HCT116 (cell line): ENCODE data around the gene CCM2L. TPM values are rescaled to one million over a fixed set of nuclear protein-coding genes. Genes with fewer than 3 reads are reported as not detected.

ENCODE experiments used
- ATAC-seq: fragments of 200-7000 bp; cut with Tn5 transposase; 2 replicates; pipeline ENCODE4 v1.9.1; 2020; ENCODE audit warnings: mild to moderate bottlenecking, moderate library complexity
- BruUV-seq: library from RNA; stranded (reverse); fragments of 400-500 nt; replicated peaks from 2 replicates; lab custom pipeline; 2021; lab: Mats Ljungman, UMichigan
- CTCF ChIA-PET: fragments of 300-600 bp; sonication (Branson Sonifier 250); formaldehyde crosslinking; loops from one replicate; lab custom pipeline; 2021; ENCODE audit warnings: antibody characterized with exemption; lab: Charles Lee
- POLR2A ChIA-PET: fragments of 300-600, 350-600 bp; sonication (Branson Sonifier 250); formaldehyde crosslinking; loops from one replicate; lab custom pipeline; 2021; ENCODE audit warnings: antibody characterized with exemption; lab: Charles Lee
- RAD21 ChIA-PET, 2 experiments: fragments of 300-600 bp; sonication (Branson Sonifier 250); formaldehyde crosslinking; loops; one replicate each; lab custom pipeline; 2023; ENCODE audit warnings: low total read pairs in 2 of 2; ENCODE audit not compliant: uncharacterized antibody in 2 of 2, unreplicated experiment in 2 of 2, low non-redundant PET in 1 of 2; lab: Charles Lee
- DNase-seq: peaks from one replicate; pipeline ENCODE4 v3.0.0-alpha.2; 2010; ENCODE audit warnings: low read depth, low spot score
- H2AFZ ChIP-seq: fragments of 200-600 bp; shearing (Covaris generic), sonication (generic); 2 replicates; pipeline ENCODE4 v1.6.1; 2017; ENCODE audit warnings: low read depth, mixed run types, mixed read lengths, antibody characterized with exemption, low read length; ENCODE audit not compliant: poor library complexity, severe bottlenecking
- H3K27ac ChIP-seq: 2 replicates; pipeline ENCODE4 v1.5.1; 2012; ENCODE audit warnings: low read depth, low read length
- H3K27me3 ChIP-seq: fragments of 200-600 bp; sonication (generic); 2 replicates; pipeline ENCODE4 v1.6.1; 2016; ENCODE audit warnings: mixed run types, low read length, mixed read lengths; ENCODE audit not compliant: insufficient read depth
- H3K36me3 ChIP-seq, 2 experiments: fragments of 200-500 bp in 1 of 2; fragments of 200-600 bp in 1 of 2; sonication (Bioruptor generic) in 1 of 2; sonication (generic) in 1 of 2; 2 replicates each; pipeline versions ENCODE4 v1.5.1 to v1.6.1; 2014 to 2016; ENCODE audit warnings: low read length in 2 of 2, inconsistent platforms in 1 of 2, mixed read lengths in 1 of 2, mixed run types in 1 of 2; ENCODE audit not compliant: insufficient read depth in 2 of 2, control insufficient read depth in 1 of 2
- H3K4me1 ChIP-seq, 2 experiments: fragments of 200-600 bp in 1 of 2; sonication (generic) in 1 of 2; 2 replicates each; pipeline versions ENCODE4 v1.5.1 to v1.6.1; 2012 to 2017; ENCODE audit warnings: low read length in 2 of 2, inconsistent platforms in 1 of 2, mild to moderate bottlenecking in 1 of 2, mixed read lengths in 1 of 2, mixed run types in 1 of 2, moderate library complexity in 1 of 2; ENCODE audit not compliant: insufficient read depth in 2 of 2, control insufficient read depth in 1 of 2
- H3K4me2 ChIP-seq: fragments of 200-600 bp; sonication (generic); 2 replicates; pipeline ENCODE4 v1.6.1; 2017; ENCODE audit warnings: mixed run types, low read length, mixed read lengths
- H3K4me3 ChIP-seq, 2 experiments: fragments of 200-600 bp in 1 of 2; sonication (generic) in 1 of 2; replicated peaks in 1 of 2; 2 replicates each; pipeline ENCODE4 v1.5.1; 2011 to 2016; ENCODE audit warnings: low read length in 2 of 2, control low read depth in 1 of 2, low read depth in 1 of 2, mild to moderate bottlenecking in 1 of 2, mixed read lengths in 1 of 2, mixed run types in 1 of 2
- H3K79me2 ChIP-seq: fragments of 200-600 bp; sonication (generic); 2 replicates; pipeline ENCODE4 v1.6.1; 2017; ENCODE audit warnings: mild to moderate bottlenecking, mixed run types, low read length, moderate library complexity, mixed read lengths; ENCODE audit not compliant: insufficient read depth
- H3K9ac ChIP-seq: fragments of 200-600 bp; sonication (generic); 2 replicates; pipeline ENCODE4 v1.6.1; 2016; ENCODE audit warnings: low read length, mixed read lengths
- H3K9me2 ChIP-seq: fragments of 200-600 bp; sonication (generic), shearing (Covaris generic); 2 replicates; pipeline ENCODE4 v1.6.1; 2017; ENCODE audit warnings: mixed run types, mild to moderate bottlenecking, moderate library complexity; ENCODE audit not compliant: insufficient read depth
- H3K9me3 ChIP-seq, 2 experiments: fragments of 200-500 bp in 1 of 2; fragments of 200-600 bp in 1 of 2; sonication (Bioruptor generic) in 1 of 2; sonication (generic) in 1 of 2; 2 replicates each; pipeline ENCODE4 v1.6.1; 2014 to 2017; ENCODE audit warnings: low read length in 2 of 2, mixed read lengths in 2 of 2, inconsistent platforms in 1 of 2, low read depth in 1 of 2, mild to moderate bottlenecking in 1 of 2, mixed run types in 1 of 2, moderate library complexity in 1 of 2; ENCODE audit not compliant: control insufficient read depth in 1 of 2, insufficient read depth in 1 of 2
- H4K20me1 ChIP-seq: fragments of 200-600 bp; sonication (generic), shearing (Covaris generic); 2 replicates; pipeline ENCODE4 v1.6.1; 2017; ENCODE audit warnings: mixed run types, mild to moderate bottlenecking, moderate library complexity; ENCODE audit not compliant: insufficient read depth
- ATF3 ChIP-seq: IDR thresholded peaks from 2 replicates; pipeline ENCODE4 v1.6.1; 2012
- CEBPB ChIP-seq: IDR thresholded peaks from 2 replicates; pipeline ENCODE4 v1.6.1; 2012; ENCODE audit warnings: low read depth
- EGR1 ChIP-seq: IDR thresholded peaks from 2 replicates; pipeline ENCODE4 v1.6.1; 2012; ENCODE audit warnings: low read depth
- POLR2A ChIP-seq: IDR thresholded peaks from 2 replicates; pipeline ENCODE4 v1.7.0; 2011; ENCODE audit warnings: borderline replicate concordance; ENCODE audit not compliant: insufficient read depth, insufficient read length; ENCODE audit errors: extremely low read depth
- REST ChIP-seq: IDR thresholded peaks from 2 replicates; pipeline ENCODE4 v1.6.1; 2012; ENCODE audit warnings: low read depth
- YY1 ChIP-seq: IDR thresholded peaks from 2 replicates; pipeline ENCODE4 v1.6.1; 2011; ENCODE audit warnings: low read length, low read depth, moderate library complexity, mild to moderate bottlenecking; ENCODE audit not compliant: insufficient replicate concordance; ENCODE audit errors: extremely low read depth
- intact Hi-C: fragments of 100-400 bp; cut with micrococcal nuclease; formaldehyde crosslinking; loops from 2 replicates; pipeline ENCODE4 v1.10.0; 2022
- total RNA-seq: library from RNA; stranded (reverse); gene quantifications from one replicate; pipeline ENCODE4 v1.2.1, GENCODE V29; 2021; ENCODE audit not compliant: unreplicated experiment

The CCM2L gene
- total RNA-seq, 1 experiment from 2014 or later: 1.4 TPM

- TF ChIP-seq YY1 (no peak), EGR1 (no peak), CEBPB (no peak), REST (no peak), ATF3 (no peak), POLR2A (no peak)
- DNase-seq: no peak
Observed at GRCh38 chr20:32045999-32046398, 35.8 kb downstream of the CCM2L start.

More at GRCh38 chr20:32045999-32046398, 35.8 kb downstream of the CCM2L start:
- H3K4me1 ChIP-seq: no peaks in the 10 kb centered on the region
- no peak overlapping the region for H3K4me3 ChIP-seq
- no TSS peak for BruUV-seq
- intact Hi-C loops: no loop called here
- CTCF ChIA-PET: no interaction called here
- ATAC-seq: no peak
- no peaks in the 10 kb centered on the region for H3K79me2 ChIP-seq
- RAD21 ChIA-PET: no interaction called here
- H2AFZ ChIP-seq: no peak overlapping the region
- H3K36me3 ChIP-seq: no peaks in the 10 kb centered on the region
- no peaks in the 10 kb centered on the region for H3K9me2 ChIP-seq
- H4K20me1 ChIP-seq: no peaks in the 10 kb centered on the region
- POLR2A ChIA-PET: no interaction called here
- no peak overlapping the region for H3K9ac ChIP-seq
- H3K27ac ChIP-seq: no peak overlapping the region
- no peaks in the 10 kb centered on the region for H3K9me3 ChIP-seq
- no peak overlapping the region for H3K4me2 ChIP-seq
- H3K27me3 ChIP-seq: peaks cover 13% of the 10 kb centered on the region; the same call in 1 of the 2 replicates
